Keratinocyte (primary cell): ENCODE data around the gene SEMA3A. TPM values are rescaled to one million over a fixed set of nuclear protein-coding genes. Genes with fewer than 3 reads are reported as not detected.

Experiments
- DNase-seq: peaks from one replicate; pipeline ENCODE4 v3.0.0-alpha.2; 2011; ENCODE audit warnings: low read depth, missing footprints, low spot score
- FAIRE-seq: peaks from 2 replicates; lab custom pipeline; 2011; peaks lifted over from hg19 to GRCh38; lab: Jason Lieb, UNC
- H2AFZ ChIP-seq: 2 replicates; pipeline ENCODE4 v1.6.0; 2012; ENCODE audit warnings: low read length, control low read depth, inconsistent platforms; ENCODE audit not compliant: control insufficient read depth
- H3K27ac ChIP-seq: 2 replicates; pipeline ENCODE4 v1.5.1; 2011; ENCODE audit warnings: low read length; ENCODE audit not compliant: control insufficient read depth, insufficient read depth
- H3K27me3 ChIP-seq: 3 replicates; pipeline ENCODE4 v1.6.0; 2011; ENCODE audit warnings: low read length; ENCODE audit not compliant: control insufficient read depth, insufficient read depth; ENCODE audit errors: extremely low read depth
- H3K36me3 ChIP-seq, 2 experiments: 2 replicates in 1 of 2; 3 replicates in 1 of 2; pipeline ENCODE4 v1.5.1; 2011; ENCODE audit warnings: low read length in 2 of 2, mild to moderate bottlenecking in 1 of 2; ENCODE audit not compliant: control insufficient read depth in 2 of 2, insufficient read depth in 2 of 2; ENCODE audit errors: extremely low read depth in 1 of 2
- H3K4me1 ChIP-seq: 3 replicates; pipeline ENCODE4 v1.5.1; 2011; ENCODE audit warnings: low read length; ENCODE audit not compliant: control insufficient read depth, insufficient read depth; ENCODE audit errors: extremely low read depth
- H3K4me2 ChIP-seq: 3 replicates; pipeline ENCODE4 v1.6.0; 2011; ENCODE audit warnings: low read depth, low read length; ENCODE audit not compliant: control insufficient read depth, insufficient read depth; ENCODE audit errors: extremely low read depth
- H3K4me3 ChIP-seq, 3 experiments: fragments of 200-600 bp in 1 of 3; sonication (generic) in 1 of 3; 2 replicates in 2 of 3; 3 replicates in 1 of 3; pipeline ENCODE4 v1.5.1; 2011 to 2016; ENCODE audit warnings: low read length in 3 of 3, mild to moderate bottlenecking in 3 of 3, control low read depth in 2 of 3, inconsistent platforms in 1 of 3, low read depth in 1 of 3, mixed read lengths in 1 of 3, mixed run types in 1 of 3, moderate library complexity in 1 of 3; ENCODE audit not compliant: control insufficient read depth in 2 of 3, insufficient read depth in 2 of 3; ENCODE audit errors: extremely low read depth in 1 of 3
- H3K79me2 ChIP-seq: 2 replicates; pipeline ENCODE4 v1.6.0; 2012; ENCODE audit warnings: low read length; ENCODE audit not compliant: control insufficient read depth, insufficient read depth
- H3K9ac ChIP-seq: 3 replicates; pipeline ENCODE4 v1.6.0; 2011; ENCODE audit warnings: low read length; ENCODE audit not compliant: control insufficient read depth, insufficient read depth; ENCODE audit errors: extremely low read depth
- H3K9me1 ChIP-seq: 3 replicates; pipeline ENCODE4 v1.6.0; 2011; ENCODE audit warnings: low read length; ENCODE audit not compliant: control insufficient read depth, insufficient read depth; ENCODE audit errors: extremely low read depth
- H3K9me3 ChIP-seq: 2 replicates; pipeline ENCODE4 v1.5.1; 2012; ENCODE audit warnings: low read depth, low read length; ENCODE audit not compliant: control insufficient read depth
- H4K20me1 ChIP-seq: 3 replicates; pipeline ENCODE4 v1.6.0; 2011; ENCODE audit warnings: low read length; ENCODE audit not compliant: control insufficient read depth, insufficient read depth; ENCODE audit errors: extremely low read depth
- CTCF ChIP-seq, 3 experiments: IDR thresholded peaks in 1 of 3; conservative IDR thresholded peaks in 1 of 3; optimal IDR thresholded peaks in 1 of 3; 2 replicates in 2 of 3; 3 replicates in 1 of 3; pipeline versions ENCODE3 to v1.5.1; 2011; ENCODE audit warnings: low read length in 3 of 3, mild to moderate bottlenecking in 3 of 3, moderate library complexity in 2 of 3, control low read depth in 1 of 3, inconsistent platforms in 1 of 3; ENCODE audit not compliant: insufficient read depth in 2 of 3; ENCODE audit errors: extremely low read depth in 1 of 3
- EZH2 ChIP-seq: IDR thresholded peaks from one replicate; pipeline ENCODE4 v1.6.1; 2012; ENCODE audit warnings: inconsistent platforms, mild to moderate bottlenecking, low read length, moderate library complexity
- dilution Hi-C: fragments of 300-500 bp; cut with MboI; formaldehyde crosslinking; loops from one replicate; pipeline ENCODE4 v1.7.0; 2020; ENCODE audit warnings: low sequenced_read_pairs; ENCODE audit not compliant: extremely low pct_ligation_motif_present
- polyA plus RNA-seq, 5 experiments: library from polyadenylated mRNA; depleted of rRNA in 3 of 5; stranded (reverse) in 3 of 5; stranded (forward) in 1 of 5; unstranded in 1 of 5; fragments of >200 nt; gene quantifications; 1 replicate in 1 of 5; 2 replicates in 3 of 5; 3 replicates in 1 of 5; pipeline versions ENCODE4 v1.2.1 to v1.2.3, GENCODE V29; 2011 to 2012; ENCODE audit warnings: missing spikeins in 2 of 5, low read depth in 1 of 5, low replicate concordance in 1 of 5

The SEMA3A gene
- polyA plus RNA-seq, 1 donor (not counting 4 experiments of a cell fraction or from before 2014, with no cell fraction given) = 2.1 TPM

DNA sequence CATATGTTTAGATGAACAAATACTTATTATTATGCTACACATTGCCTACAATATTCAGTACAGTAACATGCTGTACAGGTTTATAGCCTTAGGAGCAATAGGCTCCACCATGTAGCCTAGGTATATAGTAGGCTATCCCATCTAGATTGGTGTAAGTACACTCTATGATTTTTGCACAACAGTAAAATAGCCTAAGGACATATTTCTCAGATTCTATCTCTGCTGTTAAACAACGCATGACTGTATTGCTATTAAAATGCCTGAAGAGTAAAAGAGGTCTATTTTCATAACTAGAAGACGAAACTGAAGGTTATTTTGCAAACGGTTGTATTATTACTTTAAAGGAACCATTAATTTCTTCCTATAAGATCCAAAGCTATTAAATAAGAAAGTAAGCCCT lies 88.3 kb downstream of the SEMA3A start:
- Histone ChIP-seq H3K27me3 (no peaks in the 10 kb centered on the region), H3K27ac (no peak overlapping the region), H3K9me1 (no peaks in the 10 kb centered on the region), H3K9me3 (no peaks in the 10 kb centered on the region), H4K20me1 (no peaks in the 10 kb centered on the region), H3K79me2 (no peaks in the 10 kb centered on the region), H3K4me3 (no peak overlapping the region), H3K4me2 (no peak overlapping the region), H2AFZ (no peak overlapping the region), H3K4me1 (no peaks in the 10 kb centered on the region), H3K9ac (no peak overlapping the region), H3K36me3 (no peaks in the 10 kb centered on the region)
- TF ChIP-seq EZH2 = no peak
- no peak for TF ChIP-seq CTCF (optimal IDR thresholded peaks at IDR 0.05 in 1 of 3, IDR thresholded peaks at IDR 0.05 in 1 of 3, conservative IDR thresholded peaks at IDR 0.05 in 1 of 3; ENCODE audit: extremely low read depth in 1 of 3, insufficient read depth in 2 of 3, low read length in 3 of 3)
- no peak for DNase-seq
- dilution Hi-C loops = no loop called here
- FAIRE-seq = no peak

DNA sequence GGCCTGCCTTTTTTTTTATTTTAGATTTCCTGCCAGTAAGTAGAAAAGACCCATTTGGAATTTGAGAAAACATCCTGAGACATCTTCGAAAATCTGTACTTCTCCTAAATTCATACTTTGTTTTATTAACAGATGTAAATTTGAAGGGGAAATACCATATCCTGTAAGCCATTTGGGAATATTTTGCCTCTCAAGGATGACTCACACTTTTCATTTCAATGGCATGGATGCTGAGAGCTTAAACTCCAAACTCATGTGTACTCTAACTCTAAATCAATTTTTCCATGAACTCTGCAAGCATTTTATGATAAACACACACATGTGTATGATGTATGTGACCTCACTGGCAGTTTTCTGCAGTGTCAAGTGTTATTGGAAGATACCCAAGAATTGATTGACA lies 89.0 kb downstream of the SEMA3A start:
- Histone ChIP-seq H4K20me1 (no peaks in the 10 kb centered on the region), H3K4me3 (no peak overlapping the region), H3K27me3 (no peaks in the 10 kb centered on the region), H3K27ac (no peak overlapping the region), H3K9me1 (no peaks in the 10 kb centered on the region), H3K4me2 (no peak overlapping the region), H3K9me3 (no peaks in the 10 kb centered on the region), H3K9ac (no peak overlapping the region), H2AFZ (no peak overlapping the region), H3K36me3 (no peaks in the 10 kb centered on the region), H3K79me2 (no peaks in the 10 kb centered on the region), H3K4me1 (no peaks in the 10 kb centered on the region)
- FAIRE-seq (no peak), DNase-seq (no peak)
- dilution Hi-C loops = no loop called here
- TF ChIP-seq EZH2 (no peak), CTCF (optimal IDR thresholded peaks at IDR 0.05 in 1 of 3, IDR thresholded peaks at IDR 0.05 in 1 of 3, conservative IDR thresholded peaks at IDR 0.05 in 1 of 3; ENCODE audit: extremely low read depth in 1 of 3, insufficient read depth in 2 of 3, low read length in 3 of 3) (no peak)
